Measurements from ENCODE around the gene MAP6. TPM values are rescaled to one million over a fixed set of nuclear protein-coding genes. Genes with fewer than 3 reads are reported as not detected.

MAP6 gene
- total and polyA plus RNA-seq, 9 of the 15 experiments (the other 6 are each of a cell fraction or from before 2014, with no cell fraction given): not detected

DNA sequence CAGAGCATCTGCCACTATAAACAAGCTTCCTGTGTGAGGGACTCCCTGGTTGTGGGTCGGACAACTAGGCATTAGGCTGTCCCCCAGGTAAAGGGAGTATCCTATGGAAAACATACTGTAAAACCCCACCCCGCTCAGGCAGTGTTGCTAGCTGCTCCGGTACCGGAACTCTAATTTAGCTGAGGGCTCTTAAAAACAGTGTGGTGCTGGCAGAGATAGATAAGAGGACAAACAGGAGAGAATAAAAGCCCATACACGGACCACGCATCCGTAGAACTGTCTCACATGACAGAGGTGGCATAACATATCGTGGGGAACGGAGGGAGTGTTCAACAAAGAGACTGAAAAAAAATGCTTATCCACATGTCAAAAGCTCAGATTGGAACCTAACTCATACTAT is 45.4 kb upstream of the MAP6 start (continued):
- no peak for TF ChIP-seq POLR2H (tag; IDR thresholded peaks at IDR 0.05; ENCODE audit: low read depth)
- no peak for TF ChIP-seq CCAR2 (IDR thresholded peaks at IDR 0.05; ENCODE audit: low read depth, low read length)
- TF ChIP-seq MTA2 (IDR thresholded peaks at IDR 0.05; ENCODE audit: low read depth): peak; percentile 51
- TF ChIP-seq L3MBTL2 (IDR thresholded peaks at IDR 0.05): 0 out of 2 replicates have a peak, but pooled peaks have one; percentile 19
- peak; percentile 72 for TF ChIP-seq ETV5 (CRISPR knock-in tag; IDR thresholded peaks at IDR 0.05; ENCODE audit: low read depth)
- TF ChIP-seq DEAF1 (CRISPR knock-in tag; IDR thresholded peaks at IDR 0.05): no peak
- TF ChIP-seq, protein P1, sequence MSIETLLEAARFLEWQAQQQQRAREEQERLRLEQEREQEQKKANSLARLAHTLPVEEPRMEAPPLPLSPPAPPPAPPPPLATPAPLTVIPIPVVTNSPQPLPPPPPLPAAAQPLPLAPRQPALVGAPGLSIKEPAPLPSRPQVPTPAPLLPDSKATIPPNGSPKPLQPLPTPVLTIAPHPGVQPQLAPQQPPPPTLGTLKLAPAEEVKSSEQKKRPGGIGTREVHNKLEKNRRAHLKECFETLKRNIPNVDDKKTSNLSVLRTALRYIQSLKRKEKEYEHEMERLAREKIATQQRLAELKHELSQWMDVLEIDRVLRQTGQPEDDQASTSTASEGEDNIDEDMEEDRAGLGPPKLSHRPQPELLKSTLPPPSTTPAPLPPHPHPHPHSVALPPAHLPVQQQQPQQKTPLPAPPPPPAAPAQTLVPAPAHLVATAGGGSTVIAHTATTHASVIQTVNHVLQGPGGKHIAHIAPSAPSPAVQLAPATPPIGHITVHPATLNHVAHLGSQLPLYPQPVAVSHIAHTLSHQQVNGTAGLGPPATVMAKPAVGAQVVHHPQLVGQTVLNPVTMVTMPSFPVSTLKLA (conservative IDR thresholded peaks at IDR 0.05): peak in 1 of 2 experiments; percentile 44; a peak in 1 of 4 replicates
- TF ChIP-seq, protein P2, sequence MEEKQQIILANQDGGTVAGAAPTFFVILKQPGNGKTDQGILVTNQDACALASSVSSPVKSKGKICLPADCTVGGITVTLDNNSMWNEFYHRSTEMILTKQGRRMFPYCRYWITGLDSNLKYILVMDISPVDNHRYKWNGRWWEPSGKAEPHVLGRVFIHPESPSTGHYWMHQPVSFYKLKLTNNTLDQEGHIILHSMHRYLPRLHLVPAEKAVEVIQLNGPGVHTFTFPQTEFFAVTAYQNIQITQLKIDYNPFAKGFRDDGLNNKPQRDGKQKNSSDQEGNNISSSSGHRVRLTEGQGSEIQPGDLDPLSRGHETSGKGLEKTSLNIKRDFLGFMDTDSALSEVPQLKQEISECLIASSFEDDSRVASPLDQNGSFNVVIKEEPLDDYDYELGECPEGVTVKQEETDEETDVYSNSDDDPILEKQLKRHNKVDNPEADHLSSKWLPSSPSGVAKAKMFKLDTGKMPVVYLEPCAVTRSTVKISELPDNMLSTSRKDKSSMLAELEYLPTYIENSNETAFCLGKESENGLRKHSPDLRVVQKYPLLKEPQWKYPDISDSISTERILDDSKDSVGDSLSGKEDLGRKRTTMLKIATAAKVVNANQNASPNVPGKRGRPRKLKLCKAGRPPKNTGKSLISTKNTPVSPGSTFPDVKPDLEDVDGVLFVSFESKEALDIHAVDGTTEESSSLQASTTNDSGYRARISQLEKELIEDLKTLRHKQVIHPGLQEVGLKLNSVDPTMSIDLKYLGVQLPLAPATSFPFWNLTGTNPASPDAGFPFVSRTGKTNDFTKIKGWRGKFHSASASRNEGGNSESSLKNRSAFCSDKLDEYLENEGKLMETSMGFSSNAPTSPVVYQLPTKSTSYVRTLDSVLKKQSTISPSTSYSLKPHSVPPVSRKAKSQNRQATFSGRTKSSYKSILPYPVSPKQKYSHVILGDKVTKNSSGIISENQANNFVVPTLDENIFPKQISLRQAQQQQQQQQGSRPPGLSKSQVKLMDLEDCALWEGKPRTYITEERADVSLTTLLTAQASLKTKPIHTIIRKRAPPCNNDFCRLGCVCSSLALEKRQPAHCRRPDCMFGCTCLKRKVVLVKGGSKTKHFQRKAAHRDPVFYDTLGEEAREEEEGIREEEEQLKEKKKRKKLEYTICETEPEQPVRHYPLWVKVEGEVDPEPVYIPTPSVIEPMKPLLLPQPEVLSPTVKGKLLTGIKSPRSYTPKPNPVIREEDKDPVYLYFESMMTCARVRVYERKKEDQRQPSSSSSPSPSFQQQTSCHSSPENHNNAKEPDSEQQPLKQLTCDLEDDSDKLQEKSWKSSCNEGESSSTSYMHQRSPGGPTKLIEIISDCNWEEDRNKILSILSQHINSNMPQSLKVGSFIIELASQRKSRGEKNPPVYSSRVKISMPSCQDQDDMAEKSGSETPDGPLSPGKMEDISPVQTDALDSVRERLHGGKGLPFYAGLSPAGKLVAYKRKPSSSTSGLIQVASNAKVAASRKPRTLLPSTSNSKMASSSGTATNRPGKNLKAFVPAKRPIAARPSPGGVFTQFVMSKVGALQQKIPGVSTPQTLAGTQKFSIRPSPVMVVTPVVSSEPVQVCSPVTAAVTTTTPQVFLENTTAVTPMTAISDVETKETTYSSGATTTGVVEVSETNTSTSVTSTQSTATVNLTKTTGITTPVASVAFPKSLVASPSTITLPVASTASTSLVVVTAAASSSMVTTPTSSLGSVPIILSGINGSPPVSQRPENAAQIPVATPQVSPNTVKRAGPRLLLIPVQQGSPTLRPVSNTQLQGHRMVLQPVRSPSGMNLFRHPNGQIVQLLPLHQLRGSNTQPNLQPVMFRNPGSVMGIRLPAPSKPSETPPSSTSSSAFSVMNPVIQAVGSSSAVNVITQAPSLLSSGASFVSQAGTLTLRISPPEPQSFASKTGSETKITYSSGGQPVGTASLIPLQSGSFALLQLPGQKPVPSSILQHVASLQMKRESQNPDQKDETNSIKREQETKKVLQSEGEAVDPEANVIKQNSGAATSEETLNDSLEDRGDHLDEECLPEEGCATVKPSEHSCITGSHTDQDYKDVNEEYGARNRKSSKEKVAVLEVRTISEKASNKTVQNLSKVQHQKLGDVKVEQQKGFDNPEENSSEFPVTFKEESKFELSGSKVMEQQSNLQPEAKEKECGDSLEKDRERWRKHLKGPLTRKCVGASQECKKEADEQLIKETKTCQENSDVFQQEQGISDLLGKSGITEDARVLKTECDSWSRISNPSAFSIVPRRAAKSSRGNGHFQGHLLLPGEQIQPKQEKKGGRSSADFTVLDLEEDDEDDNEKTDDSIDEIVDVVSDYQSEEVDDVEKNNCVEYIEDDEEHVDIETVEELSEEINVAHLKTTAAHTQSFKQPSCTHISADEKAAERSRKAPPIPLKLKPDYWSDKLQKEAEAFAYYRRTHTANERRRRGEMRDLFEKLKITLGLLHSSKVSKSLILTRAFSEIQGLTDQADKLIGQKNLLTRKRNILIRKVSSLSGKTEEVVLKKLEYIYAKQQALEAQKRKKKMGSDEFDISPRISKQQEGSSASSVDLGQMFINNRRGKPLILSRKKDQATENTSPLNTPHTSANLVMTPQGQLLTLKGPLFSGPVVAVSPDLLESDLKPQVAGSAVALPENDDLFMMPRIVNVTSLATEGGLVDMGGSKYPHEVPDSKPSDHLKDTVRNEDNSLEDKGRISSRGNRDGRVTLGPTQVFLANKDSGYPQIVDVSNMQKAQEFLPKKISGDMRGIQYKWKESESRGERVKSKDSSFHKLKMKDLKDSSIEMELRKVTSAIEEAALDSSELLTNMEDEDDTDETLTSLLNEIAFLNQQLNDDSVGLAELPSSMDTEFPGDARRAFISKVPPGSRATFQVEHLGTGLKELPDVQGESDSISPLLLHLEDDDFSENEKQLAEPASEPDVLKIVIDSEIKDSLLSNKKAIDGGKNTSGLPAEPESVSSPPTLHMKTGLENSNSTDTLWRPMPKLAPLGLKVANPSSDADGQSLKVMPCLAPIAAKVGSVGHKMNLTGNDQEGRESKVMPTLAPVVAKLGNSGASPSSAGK (IDR thresholded peaks at IDR 0.05): peak; percentile 55; the same call in 1 of the 2 replicates
- no peak for TF ChIP-seq ZNF197 (CRISPR knock-in tag; IDR thresholded peaks at IDR 0.05; ENCODE audit: low read depth)
- 0 out of 2 replicates have a peak, but pooled peaks have one; percentile 24 for TF ChIP-seq LCOR (CRISPR knock-in tag; IDR thresholded peaks at IDR 0.05)

Measured in K562 (cell line).